GDM1 (cell line): ENCODE results near the gene SPOUT1.
A peak's percentile ranks its signal among the peaks of the same experiment; 100 is the strongest.

Source experiments
- DNase-seq: peaks from one replicate; lab custom pipeline; 2025; lab: John Stamatoyannopoulos, UW

Gene SPOUT1

DNA sequence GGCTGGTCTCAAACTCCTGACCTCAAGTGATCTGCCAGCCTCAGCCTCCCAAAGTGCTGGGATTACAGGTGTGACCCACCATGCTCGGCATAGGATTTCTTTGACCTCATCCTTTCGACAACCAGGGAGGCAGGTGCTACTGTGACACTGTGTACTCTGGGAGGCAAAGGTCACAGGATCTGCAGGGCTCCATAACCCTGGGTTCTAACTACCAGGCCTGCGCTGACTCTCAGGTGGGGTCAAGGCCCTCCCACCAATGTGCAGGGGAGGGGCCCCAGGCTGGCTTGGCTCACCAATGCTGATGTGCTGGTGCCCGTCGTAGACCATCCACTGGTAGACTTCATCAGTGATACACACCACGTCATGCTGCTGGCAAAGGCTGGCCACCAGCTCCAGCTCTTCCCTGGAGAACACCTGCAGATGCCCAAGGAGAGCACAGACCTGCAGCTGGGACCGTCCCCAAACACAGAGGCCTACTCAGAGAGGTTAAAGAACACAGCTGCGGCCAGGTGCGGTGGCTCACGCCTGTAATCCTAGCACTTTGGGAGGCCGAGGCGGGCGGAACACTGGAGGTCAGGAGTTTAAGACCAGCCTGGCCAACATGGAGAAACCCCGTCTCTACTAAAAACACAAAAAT, 7.0 kb upstream of the SPOUT1 start:
- DNase-seq: no peak

DNA sequence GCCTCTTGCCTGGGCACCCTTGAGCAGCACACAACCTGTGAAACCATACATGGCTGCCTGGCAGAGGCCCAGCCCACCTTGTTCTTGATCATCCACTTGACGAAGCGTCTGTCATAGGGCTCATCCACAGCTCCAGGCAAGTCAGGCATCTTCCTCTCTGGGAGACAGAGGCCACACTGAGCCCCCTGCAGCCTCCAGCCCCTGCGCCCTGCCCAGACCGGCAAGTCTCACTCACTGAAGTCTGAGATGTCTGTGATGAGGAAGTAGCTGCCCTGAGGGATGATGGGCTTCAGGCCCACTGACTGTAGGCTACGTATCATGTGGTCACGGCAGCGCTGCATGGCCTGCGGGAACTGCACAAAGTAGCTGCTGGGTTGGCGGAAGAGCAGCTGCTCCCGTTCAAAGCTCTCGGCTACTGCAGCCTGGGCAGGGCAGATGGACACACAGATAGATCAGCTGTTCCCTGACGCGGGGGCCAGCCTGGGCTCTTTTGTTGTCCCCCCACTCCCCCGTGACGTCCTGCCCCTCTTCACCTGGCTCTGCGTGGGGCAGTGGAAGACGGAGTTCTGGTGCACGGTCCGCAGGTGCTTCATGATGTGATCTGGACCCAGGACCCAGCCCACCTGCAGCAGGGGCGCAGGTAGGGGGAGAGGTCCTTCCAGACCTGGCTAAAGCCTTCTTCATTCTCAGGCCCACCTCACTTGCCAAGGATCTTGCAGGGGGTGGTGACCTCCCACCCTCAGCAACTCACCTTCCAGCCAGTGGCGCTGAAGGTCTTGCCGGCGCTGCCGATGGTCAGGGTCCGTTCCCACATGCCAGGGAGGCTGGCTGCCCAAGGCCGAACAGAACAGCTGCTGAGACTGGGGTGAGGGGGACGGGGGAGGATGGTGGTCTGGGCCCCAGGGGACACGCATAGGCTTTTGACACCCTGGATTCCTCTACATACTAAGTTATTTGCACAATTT, 5.9 kb upstream of the SPOUT1 start:
- no peak for DNase-seq

DNA sequence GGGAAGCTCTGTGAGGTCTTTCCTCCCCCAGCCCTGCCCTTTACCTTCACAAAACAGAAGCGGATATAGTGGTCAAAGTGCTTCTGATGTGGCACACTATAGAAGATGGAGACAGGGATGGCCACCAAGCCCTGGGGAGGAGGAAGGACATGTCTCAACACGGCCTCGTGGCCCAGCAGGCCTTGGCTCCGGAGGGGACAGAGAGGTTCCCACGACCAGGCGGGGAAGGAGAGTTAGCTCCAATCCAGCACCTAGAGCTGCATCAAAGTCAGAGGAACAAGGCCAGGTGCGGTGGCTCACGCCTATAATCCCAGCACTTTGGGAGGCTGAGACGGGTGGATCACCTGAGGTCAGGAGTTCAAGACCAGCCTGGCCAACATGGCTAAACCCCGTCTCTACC, 4.1 kb upstream of the SPOUT1 start:
- DNase-seq: no peak

DNA sequence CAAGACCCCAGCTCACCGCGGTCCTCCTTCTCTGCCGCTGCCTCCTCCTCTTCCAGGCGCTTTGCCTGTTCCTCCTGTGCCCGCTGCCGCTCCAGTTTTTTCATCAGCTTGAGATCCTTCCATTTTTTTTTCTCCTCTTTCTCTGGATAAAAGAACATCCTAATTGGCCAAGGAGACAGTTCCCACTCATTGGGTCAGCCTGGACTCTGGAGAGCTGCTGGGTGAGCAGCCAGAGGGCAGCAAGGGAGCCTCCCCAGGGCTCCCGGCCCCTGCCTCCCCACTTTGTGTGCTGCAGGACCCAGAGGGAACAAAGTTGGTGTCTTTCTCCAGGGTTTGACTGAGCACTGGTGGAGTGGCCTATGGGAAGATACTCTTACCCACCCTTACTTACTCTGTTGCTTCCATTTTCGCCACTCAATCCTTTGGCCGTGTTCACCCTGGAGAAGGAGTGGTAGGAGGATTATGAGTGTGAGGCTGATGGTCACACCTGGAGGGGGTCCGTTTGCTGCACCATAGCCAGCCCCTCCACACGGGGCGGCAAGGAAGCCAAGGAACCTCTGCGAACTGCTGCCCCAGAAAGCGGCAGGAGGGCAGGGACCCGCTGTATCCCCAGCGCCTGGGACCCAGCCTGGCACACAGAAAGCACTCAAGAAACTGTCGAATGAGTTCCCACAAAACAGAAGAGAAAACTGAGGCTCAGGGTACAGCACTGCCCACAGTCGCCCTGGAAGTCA, 708 bp downstream of the SPOUT1 start:
- no peak for DNase-seq

DNA sequence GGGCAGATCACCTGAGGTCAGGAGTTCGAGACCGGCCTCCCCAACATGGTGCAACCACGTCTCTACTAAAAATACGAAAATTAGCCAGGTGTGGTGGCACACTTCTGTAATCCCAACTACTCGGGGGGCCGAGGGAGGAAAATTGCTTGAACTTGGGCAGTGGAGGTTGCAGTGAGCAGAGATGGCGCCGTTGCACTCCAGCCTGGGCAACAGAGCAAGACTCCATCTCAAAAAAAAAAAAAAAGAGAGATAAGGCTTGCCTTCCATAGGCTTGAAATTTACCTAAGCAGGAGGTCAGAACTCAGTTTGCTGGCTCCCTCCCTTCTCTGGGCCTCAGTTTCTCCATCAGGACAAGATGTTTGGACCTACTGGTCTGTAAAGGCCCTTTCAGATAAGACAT, 1.3 kb downstream of the SPOUT1 start:
- DNase-seq: no peak

DNA sequence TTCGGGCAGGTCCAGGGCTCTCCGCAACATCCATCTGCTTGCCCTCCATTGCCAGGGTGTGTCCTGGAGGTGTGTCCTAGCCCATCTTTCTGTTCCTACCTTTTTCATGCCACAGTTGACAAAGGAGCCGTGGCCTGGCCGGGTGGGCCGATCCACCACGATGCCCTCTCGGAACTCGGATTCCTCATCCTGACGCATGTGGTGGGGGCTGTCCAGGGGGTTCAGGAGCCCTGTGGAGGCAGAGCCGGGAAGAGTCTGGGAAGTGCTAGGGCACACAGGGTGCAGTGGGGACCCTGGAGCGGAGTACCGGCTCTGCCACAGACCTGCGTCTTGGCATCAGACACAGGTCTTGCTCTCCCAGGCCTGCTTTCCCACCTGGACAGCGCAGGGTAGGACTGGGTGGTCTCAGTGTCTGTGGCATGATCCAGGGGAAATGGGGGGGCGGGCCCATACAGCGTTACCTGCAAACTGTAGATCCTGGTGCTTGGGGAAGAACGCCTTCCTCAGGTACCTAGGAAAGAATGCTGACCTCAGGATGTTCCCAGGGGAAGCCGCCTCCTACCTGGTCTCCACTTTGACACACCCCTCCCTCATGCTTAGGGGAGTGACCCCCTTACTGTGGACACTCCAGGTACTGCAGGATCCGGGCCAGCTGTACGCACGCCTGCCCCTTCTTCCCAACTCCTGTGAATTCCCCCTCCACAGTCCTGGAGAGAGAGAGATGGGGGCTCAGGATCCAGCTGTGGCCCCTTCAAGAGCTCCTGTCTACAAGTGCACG, 3.5 kb downstream of the SPOUT1 start:
- DNase-seq: no peak

DNA sequence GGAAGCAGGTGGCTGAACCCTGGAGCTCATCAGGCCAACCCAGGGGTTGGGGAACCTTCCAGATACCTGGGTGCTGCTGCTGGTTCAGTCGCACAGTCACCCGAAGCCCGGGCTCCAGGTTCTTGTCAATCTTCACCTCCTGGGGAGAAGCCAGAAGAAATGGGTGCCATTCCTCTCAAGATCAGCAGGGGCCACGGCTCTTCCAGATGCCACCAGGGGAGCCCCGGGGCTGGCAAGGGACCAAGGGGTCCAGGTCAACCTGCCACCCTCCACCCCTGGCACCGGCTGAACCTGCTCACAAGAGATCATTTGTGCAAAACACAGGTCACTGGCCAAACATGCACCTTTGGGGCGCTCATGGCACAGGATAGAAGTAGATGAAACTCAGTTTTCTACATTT, 4.7 kb downstream of the SPOUT1 start:
- no peak for DNase-seq

DNA sequence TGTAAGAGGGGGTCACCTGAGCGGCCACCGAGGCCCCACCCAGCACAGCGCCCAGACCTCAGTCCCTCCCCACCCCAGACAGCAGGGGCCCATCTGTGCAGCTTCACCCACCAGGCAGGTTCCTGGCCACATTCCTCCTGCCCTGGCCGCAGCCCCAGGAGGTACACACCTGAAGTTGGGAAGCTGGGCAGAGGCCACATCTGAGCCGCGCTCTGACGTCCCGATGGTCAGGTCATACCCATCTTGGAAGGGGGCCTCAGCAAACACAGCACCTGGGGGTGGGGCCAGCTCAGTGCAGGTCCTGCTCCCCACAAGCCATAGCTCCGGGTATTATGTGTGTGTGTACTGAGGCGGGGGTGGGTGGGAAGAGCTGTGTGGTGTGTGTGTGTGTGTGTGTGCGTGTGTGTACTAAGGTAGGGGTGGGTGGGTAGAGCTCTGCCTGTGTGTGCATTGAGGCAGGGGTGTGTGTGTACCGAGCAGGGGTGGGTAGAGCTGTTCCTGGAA, 5.6 kb downstream of the SPOUT1 start:
- no peak for DNase-seq

DNA sequence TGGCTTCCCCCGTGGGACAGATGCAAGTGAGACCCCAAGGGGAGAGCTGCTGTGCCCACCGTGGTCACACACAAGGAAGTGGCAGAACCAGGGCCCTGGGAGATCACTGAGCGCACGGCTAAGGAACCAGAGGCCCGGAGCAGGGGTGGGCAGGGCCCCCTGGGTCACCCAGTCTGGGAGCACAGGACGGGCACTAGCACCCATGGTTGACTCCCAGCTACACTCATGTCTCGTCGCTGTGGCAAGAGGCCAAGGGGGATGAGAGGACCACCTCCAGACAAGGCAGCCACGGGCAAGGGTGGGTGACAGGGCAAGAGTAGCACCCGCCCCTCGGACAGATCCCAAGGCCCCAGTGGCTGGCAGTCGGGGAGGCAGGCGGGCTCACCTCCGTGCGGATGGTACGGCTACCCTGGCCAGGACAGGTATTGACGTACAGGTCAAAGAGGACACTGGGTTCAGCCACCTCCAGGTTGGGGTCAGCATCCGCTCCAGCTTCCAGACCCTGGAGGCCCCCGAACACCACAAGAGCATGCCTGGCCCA, 6.2 kb downstream of the SPOUT1 start:
- no peak for DNase-seq

DNA sequence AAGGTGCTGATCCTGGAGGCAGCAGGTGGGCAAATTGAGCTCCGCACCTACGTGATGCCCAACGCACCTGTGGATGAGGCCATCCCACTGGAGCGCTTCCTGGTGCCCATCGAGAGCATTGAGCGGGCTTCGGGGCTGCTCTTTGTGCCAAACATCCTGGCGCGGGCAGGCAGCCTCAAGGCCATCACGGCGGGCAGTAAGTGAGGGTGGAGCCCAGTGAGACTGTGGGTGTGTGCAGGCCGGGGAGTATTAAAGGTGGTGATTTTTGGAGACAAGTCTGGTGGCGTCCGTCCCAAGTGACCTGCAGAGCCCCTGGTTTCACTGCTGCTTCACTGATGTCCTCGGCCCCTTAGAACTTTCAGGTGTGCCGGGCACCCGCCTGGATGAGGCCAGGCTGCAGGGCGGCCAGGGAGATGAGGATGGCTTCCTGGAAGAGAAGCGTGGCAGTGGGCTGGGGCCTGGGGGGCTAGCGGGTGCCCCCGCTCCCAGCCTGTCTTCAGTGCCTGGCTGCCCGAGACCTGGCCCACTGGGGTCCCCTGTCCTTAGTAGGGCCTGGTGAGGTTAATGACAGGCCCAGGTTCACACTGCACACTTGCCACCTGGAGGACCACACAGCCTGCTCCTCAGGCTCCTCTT, 7.1 kb downstream of the SPOUT1 start:
- DNase-seq: no peak

DNA sequence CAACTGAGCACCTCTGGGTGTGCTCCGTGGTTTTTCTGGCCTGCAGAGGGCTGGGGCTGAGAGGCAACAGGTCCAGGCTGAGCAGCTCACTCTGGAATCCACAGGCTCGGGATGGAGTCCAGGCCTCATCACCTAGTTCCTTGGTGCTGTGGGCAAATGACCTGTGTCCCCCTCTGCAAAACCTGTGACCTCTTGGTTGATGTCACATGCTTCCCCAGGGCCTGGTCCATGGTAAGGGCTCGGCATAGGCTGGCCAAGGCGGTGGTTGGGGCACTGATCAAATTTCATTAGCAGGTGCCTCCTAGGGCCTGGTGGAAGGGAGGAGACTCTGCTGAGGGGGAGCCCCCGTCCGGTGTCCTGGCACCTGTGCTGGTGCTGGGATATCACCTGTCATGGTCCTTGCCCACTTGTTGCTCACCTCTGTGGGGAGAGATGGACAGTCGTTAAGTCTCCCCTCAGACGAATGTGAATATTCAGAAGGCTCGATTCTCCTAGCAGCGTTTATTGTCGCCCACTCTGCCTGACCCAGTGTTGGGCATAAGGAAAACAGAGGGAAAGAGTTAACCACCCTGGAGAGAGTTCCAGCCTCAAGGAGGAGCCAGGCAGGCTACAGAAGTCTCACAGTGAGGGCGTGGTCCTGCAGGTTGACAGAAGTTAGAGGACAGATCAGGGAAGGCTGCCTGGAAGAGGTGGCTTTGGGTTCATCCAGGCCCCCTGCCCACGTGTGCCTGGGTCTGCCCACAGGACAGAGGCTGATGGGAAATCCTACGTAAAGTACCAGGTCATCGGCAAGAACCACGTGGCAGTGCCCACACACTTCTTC, 7.8 kb downstream of the SPOUT1 start:
- DNase-seq: no peak

DNA sequence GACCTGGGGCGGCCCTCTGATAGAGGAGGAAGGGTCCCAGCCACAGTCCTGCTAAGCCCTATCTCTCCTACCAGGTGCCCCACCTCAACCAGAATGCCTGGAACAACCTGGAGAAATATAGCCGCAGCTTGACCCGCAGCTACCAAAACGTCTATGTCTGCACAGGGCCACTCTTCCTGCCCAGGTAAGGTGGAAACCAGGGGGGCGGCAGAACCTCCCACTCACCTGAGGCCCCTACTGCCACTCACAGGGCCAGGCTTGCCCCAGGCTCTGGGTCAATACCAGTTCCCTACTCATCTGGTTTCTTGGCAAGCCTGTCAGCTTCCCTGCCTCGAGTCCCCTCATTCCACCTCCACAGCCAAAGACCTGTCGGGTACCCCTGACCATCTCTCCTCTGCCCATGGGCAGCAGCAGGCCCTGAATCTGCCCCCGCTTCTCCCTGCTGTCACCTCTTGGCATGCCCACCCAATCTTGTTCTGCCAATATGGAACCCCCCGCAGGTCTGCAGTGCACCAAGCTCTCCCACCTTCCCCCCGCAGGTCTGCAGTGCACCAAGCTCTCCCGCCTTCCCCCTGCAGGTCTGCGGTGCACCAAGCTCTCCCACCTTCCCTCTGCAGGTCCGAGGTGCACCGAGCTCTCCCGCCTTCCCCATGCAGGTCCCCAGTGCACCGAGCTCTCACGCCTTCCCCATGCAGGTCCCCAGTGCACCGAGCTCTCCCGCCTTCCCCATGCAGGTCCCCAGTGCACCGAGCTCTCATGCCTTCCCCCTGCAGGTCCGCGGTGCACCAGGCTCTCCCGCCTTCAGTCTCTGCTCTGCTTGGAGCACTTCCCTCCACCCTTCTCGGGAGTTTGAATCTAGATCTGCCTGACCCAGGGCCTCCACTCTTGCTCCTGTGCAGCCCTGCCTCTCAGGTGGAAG, 8.7 kb downstream of the SPOUT1 start:
- no peak for DNase-seq

DNA sequence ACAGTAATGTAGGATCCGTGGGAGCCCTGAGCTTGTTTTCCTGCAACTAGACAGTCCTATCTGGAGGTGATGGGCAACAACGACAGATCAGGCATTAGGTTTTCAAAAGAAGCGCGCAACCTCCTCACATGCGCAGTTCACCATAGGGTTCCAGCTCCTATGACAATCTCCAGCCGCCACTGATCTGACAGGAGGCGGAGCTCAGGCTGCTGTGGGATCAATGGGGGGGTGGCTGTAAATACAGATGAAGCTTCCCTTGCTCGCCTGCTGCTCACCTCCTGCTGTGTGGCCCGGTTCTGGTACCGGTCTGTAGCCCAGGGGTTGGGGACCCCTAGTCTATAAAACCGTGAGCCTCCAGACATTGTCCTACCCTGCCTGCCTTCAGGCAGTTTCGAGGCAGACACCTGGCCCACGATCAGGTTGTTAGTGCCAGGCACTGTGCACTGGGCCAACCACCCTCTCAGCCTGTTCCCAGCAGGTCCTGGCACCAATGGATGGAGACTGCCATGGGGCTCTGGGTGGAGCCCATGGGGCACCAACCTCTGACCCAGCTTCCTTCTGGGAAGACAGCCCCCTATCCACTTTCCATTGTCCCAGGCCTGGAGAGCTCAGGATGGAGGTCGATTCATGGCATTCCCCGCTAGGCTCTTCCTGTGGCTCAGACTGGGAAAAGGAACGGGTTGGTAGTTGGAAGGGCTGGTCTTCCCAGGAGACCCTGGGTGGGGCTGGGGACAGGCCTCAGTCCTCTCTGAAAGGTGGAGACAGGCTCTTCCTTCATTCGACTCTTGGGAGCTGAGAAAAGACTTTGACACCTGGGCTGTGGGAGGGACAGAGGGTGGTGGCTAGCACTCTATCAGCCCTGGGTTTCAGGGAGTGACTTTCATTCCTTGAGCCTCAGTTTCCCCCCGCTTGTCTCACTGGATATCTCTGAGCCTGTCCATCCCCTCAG, 9.6 kb downstream of the SPOUT1 start:
- DNase-seq: no peak

DNA sequence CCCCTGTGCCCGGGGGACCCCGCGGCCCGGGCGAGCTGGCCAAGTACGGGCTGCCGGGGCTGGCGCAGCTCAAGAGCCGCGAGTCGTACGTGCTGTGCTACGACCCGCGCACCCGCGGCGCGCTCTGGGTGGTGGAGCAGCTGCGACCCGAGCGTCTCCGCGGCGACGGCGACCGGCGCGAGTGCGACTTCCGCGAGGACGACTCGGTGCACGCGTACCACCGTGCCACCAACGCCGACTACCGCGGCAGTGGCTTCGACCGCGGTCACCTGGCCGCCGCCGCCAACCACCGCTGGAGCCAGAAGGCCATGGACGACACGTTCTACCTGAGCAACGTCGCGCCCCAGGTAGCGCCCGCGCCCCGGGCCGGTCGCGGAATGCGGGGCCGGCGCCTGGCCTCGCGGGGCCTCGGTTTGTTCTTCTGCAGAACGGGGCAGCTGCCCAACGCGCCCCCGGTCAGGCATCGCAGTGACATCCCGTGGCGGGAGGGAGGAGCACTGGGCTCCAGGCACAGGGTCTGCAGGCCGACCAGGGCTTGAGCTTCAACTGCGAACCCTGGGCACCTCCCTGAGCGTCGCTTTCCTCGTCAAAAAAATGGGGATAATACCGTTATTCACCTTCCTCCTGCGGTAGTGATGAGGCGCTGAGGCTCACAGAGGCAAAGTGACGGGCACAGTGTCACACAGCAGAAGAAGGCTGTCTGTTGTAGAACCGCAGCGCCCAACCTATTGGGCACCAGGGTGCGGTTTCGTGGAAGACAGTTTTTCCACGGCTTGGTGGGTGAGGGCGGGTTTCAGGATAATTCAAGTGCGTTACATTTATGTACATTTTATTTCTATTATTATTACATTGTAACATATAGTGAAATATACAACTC, 10.5 kb downstream of the SPOUT1 start:
- DNase-seq: peak; percentile 8

DNA sequence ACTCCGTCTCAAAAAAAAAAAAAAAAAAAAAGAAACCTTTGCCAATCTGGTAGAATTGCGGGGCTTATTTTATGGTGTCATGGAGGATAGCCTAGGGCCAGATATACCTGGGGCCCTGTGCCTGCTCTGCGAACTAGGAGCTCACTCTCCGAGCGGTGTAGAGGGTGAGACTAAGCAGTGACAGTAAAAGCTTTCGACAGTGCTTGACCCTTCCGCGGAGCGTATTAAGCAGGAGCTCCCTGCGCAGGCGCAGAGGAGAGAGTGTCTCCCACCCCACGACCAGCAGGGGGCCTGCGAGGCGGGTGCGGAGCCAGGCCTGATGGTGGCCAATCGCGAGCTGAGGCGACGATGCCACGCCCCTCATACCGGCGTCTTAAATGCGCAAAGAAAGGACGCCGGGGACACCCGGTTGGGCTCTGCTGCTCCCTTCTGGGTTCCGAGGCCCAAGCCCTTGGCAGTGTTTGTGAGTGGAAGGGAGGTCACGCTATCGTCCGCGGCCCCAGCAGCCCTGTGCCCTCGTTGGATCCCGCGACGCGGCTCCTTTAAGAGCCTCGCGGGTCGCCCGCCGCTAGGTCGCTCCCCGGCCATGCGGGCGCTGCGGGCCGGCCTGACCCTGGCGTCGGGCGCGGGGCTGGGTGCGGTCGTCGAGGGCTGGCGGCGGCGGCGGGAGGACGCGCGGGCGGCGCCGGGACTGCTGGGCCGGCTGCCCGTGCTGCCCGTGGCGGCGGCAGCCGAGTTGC, 11.3 kb downstream of the SPOUT1 start, which contains the start of gene ENDOG:
TSS of gene ENDOG (plus strand) at position 402 of the 740 bp plus-strand sequence. CDS start at position 587, 185 bp downstream.
- peak; percentile 93 for DNase-seq

DNA sequence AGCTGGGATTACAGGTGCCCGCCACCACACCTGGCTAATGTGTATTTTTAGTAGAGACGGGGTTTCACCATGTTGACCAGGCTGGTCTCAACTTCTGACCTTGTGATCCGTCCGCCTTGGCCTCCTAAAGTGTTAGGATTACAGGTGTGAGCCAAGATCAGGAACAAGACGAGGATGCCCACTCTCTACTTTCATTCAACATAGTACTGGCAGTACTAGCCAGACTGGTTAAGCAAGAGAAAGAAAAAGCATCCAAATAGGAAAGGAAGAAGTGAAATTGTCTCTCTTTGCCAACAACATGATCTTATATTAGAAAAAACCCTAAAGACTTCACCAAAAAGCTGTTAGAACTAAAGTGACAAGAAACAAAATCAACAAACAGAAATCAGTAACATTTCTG, 18.7 kb downstream of the SPOUT1 start:
- no peak for DNase-seq
